Stimulated activated CD8-positive, alpha-beta memory T cell treated with anti-CD3 and anti-CD28 coated beads, Interleukin-4, amount 100 ng/mL, for 4 hours (primary cell): ENCODE results near the gene RASSF6.
"Not testable (repeated sequence)": the region's sequence is repeated elsewhere in the genome, so short reads cannot be mapped to it uniquely, and the experiment has no call there.

ENCODE experiments used
- DNase-seq, 2 donors: peaks; one replicate each; pipeline ENCODE4 v3.0.0-alpha.2; 2020; ENCODE audit warnings: low read depth in 2 of 2, low spot score in 1 of 2

RASSF6 gene

GRCh38 chr4:73620115-73620792 is at the start of gene RASSF6:
Gene RASSF6 (minus strand): TSS chr4:73620436. CDS start chr4:73611795, 8,641 bp downstream.
- DNase-seq, result no peak

DNA sequence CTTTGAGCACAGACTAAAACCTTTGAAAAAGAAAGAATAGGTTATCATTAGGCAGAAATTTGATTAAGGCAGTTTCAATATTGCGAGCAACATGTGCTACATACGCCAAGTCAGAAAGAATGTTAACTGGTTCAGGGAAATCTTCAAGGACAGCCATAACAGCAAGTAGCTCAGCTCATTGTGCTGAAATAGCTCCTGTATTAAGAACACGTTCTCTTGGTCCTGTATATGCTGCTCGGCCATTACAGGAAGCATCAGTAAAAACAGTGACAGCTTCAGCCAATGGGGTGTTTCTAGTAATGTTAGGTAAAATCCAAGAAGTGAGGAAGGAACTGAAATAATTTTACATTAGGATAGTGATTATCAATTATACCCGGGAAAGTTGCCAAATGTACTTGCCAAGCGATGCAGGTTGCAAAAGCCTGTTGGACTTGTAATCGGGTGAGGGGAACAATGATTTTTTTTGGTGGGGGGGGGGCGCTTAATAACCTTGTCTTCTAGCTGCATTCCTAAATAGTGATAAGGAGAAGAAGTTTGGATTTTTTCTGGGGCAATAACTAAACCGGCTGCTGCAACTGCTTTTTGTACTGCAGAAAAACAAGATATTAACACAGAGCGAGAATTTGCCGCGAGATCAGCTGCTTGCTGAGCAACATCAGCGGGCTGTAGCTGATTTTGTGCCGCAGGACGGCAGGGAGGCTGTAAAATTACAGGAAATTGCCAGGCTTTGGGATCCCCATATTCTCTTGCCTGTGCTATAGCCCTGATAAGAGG is 49.4 kb upstream of the RASSF6 start:
- no peak for DNase-seq

DNA sequence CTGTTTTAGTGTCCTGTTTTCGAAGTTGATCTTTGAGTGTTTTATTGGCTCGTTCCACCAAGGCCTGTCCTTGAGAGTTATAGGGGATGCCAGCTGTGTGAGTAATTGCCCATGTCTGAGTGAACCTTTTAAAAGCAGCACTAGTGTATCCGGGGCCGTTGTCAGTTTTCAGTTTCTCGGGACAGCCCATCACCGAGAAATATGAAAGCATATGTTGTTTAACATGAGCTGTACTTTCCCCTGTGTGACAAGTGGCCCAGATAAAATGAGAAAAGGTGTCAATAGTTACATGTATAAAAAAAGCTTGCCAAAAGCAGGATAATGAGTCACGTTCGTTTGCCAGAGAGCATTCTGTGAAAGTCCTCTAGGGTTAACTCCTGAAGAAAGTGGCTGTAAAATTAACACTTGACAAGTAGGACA is 48.6 kb upstream of the RASSF6 start:
- DNase-seq, result no peak

- not testable (repeated sequence) for DNase-seq
These were observed 45.7 kb upstream of the RASSF6 start for GRCh38 chr4:73665924-73666323.

DNA sequence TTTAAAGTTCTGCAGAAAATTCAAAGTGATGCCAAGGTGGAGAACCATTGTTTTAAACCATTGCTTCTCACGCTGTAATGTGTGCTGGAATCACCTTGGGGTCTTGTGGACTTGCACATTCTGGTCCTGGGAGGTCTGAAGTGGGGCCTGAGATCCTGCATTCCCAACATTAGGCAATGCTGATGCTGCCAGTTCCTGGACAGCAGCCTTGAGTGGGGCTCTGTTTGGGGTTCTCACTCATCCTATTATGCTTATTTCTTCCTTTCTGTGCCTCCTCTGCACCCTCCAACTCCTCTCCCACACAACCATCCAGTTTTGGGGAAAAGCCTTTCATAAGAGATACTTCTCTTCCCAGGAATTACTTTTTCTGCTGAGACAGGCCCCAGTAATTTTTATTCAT is 44.2 kb upstream of the RASSF6 start:
- no peak for DNase-seq

GRCh38 chr4:73663576-73663975 is 43.3 kb upstream of the RASSF6 start:
- DNase-seq, result no peak

GRCh38 chr4:73662709-73663546 is 42.7 kb upstream of the RASSF6 start:
- no peak for DNase-seq

DNA sequence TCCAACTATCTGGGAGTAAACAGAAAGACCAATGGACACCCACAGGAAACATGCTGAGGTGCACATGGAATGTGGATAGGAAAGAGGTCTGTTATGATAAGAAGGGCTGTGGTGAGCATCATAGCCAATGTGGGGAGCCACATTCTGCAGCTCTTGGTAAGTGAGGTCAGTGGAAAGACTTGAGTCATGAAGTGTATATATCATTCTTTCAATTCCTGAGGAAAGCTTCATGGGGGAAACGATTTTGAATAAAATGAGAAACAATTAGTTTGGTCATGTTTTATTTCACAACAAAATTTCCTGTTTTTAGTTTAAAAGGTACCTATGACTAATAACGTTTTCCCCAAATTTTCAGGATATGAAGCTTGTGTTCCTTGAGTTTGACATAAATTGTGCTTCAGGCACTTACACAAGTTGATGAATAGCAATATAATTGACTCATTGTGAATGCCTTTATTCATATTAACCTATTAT is 41.4 kb upstream of the RASSF6 start:
- no peak for DNase-seq

- no peak for DNase-seq
These were observed 40.6 kb upstream of the RASSF6 start for GRCh38 chr4:73660808-73661207.

- no peak for DNase-seq
These were observed 33.5 kb upstream of the RASSF6 start for GRCh38 chr4:73653695-73654106.

DNA sequence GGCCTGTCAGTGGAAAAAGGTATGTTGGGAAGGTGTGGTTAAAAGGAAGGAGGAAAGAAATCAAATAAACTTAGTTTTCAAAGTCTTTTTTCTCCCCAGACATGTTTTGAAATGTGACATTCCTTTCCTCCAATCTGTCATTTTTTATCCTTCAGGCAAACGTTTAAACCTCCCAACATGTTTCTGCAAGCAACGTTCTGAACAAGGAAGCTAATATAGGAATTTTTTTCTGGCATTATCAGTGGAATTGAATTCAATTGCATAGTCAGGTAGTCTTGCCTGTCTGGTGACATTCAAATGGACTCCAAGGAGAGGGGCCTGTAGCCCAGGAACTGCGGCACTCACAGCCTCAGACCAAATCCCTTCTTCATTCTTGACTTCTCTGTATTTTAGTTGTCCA is 30.0 kb upstream of the RASSF6 start:
- no peak for DNase-seq

- DNase-seq, result no peak
These were observed 28.2 kb upstream of the RASSF6 start for GRCh38 chr4:73648478-73648877.

DNA sequence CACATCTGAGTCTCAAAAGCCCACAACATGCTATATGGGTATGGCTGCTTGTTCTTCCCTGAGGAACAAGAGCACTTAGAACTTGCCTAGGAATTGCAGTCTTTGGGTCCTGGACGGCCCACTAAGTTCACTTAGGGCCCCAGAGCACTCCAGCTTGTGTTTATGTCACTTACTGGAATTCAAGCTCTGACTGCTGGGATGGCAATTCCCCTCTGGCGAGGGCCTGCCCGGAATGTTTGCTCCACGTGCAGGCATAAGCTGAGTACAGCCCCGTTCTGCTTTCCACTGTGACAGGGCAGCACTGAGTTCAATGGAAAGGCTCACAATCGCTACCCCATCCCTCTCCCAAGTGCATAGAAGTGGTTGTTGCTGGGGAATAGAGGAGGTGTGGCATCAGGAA is 25.9 kb upstream of the RASSF6 start:
- DNase-seq, result no peak

GRCh38 chr4:73631565-73632226 is 11.5 kb upstream of the RASSF6 start:
- no peak for DNase-seq

GRCh38 chr4:73628834-73629233 is 8.6 kb upstream of the RASSF6 start:
- DNase-seq, result not testable (repeated sequence)

- DNase-seq, result no peak
These were observed 1.1 kb upstream of the RASSF6 start for GRCh38 chr4:73621357-73621756.

- DNase-seq, result no peak
These were observed 890 bp downstream of the RASSF6 start for GRCh38 chr4:73619346-73619745.

DNA sequence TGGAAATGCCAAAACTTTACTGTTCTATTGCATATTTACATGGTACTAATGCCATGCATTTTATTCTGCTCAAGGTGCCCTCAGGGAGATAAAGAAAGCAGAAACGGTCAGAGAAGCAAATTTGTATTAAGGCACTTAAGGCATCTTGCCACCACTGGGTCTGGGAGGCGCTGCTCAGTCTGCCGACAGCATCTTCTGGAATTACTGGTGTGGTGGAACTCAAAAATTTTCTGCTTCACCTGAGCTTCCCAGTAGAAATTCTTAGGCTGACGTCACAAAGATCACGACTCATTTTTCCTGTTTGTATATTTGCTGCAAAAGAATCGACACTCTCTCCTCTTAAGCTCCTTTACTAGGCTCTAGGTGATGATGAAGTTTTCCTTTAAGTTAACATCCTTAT is 3.0 kb downstream of the RASSF6 start:
- DNase-seq, result no peak

GRCh38 chr4:73615613-73616012 is 4.6 kb downstream of the RASSF6 start:
- DNase-seq, result no peak

DNA sequence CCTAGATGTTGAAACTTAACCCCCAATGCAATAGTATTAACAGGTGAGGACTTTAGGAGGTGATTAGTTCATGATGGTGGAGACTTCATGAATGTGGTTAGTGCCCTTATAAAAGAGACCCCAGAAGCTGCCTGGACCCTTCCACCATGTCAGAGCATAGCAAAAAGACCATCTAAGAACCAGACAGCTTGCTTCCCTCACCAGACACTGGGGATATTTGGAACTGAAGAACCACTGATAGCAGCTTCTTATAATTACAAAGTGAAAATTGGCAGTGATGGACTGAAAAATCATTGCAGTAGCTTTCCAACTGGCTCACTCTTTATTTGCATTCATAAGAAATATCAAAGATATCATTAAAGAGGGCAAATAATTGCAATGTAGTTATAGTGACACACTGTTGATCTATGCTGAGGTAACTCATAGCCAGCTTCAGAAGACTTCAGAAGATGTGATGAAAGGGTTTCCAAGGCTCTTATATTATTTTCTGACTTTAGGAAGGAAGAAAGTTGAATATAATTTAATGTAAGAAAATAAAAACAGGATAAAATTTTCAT is 5.8 kb downstream of the RASSF6 start:
- no peak for DNase-seq

DNA sequence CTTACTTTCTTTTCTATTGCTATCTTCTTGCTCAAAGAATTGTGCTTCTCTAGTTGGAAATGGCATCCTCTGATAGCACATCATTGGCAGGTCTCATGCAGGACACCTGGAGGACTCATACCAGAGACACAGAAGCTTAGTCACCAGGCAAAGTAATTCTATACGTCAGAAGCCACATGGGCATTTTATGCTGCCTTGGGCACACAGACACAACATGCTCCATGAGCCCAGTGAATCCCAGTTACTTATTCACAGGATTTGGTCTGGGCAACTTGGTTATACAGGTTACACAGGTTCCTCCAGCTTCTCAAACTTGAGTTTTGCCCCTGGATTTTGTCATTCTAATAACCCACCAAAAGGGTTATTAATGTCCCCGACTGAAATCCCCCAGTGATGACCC is 7.1 kb downstream of the RASSF6 start:
- no peak for DNase-seq
